Islet of Langerhans (tissue), 1 donor: ENCODE data around the gene TMEM248.
"Not testable (repeated sequence)": the region's sequence is repeated elsewhere in the genome, so short reads cannot be mapped to it uniquely, and the experiment has no call there.

Experiments used
- FAIRE-seq: peaks from one replicate; lab custom pipeline; 2011; peaks lifted over from hg19 to GRCh38; lab: Jason Lieb, UNC

TMEM248 gene

DNA sequence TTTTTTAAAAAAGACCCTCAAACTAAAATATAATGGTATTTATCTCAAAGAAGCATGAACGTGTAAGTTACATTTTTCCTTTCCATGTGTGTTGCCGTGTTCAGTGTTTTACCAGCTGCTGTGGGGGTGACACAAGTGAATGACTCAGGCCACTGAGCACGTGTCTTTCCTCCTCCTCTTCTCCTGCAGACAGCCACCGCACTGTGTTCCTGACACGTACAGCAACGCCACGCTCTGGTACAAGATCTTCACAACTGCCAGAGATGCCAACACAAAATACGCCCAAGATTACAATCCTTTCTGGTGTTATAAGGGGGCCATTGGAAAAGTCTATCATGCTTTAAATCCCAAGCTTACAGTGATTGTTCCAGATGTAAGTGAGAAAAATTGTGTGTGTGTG lies 29.7 kb downstream of the TMEM248 start:
- no peak for FAIRE-seq

DNA sequence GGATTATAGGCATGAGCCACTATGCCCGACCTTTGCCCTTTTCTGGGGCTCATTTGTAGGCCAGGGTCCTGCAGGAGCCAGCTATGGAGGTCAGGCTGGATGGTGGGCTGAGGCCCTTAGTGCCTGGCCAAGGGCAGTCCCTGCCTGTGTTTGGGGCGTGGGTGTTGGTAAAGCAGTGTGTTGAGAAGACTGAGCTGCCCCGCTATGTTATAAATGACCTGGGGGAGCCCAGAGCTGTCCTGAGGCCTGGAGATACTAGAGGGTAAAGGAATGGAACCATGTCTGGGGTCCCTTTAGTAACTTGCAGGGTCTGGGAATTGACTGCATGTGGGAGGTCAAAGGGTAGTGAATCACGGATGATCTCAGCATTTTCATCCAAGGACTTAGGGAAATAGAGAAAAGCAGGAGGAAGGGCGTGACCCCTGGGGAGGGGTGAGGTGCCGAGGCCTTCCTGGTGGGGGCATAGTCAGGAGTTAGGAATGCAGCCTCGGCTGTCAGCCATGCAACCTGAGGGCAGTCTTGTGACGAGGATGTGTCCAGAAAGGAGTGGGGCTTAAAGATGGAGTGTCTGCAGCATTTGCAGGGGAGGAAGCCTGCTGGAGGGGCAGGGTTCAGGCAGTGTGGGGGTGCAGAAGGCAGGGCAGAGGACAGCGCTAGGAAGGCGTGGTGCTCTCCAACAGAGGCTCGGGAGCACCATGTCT lies 31.5 kb downstream of the TMEM248 start:
- no peak for FAIRE-seq

DNA sequence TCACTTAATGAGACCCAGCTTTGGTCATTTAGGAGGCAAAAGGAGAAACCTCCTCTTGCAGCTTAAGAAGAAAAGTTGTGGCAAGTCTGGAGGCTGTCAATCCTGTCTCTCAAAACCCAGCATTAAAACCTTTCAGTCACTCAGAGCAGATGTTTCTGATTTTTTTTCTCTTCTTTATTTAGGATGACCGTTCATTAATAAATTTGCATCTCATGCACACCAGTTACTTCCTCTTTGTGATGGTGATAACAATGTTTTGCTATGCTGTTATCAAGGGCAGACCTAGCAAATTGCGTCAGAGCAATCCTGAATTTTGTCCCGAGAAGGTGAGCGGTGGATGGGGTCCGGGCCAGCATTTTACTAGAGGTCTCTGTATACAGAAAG lies 32.0 kb downstream of the TMEM248 start:
- FAIRE-seq = no peak

DNA sequence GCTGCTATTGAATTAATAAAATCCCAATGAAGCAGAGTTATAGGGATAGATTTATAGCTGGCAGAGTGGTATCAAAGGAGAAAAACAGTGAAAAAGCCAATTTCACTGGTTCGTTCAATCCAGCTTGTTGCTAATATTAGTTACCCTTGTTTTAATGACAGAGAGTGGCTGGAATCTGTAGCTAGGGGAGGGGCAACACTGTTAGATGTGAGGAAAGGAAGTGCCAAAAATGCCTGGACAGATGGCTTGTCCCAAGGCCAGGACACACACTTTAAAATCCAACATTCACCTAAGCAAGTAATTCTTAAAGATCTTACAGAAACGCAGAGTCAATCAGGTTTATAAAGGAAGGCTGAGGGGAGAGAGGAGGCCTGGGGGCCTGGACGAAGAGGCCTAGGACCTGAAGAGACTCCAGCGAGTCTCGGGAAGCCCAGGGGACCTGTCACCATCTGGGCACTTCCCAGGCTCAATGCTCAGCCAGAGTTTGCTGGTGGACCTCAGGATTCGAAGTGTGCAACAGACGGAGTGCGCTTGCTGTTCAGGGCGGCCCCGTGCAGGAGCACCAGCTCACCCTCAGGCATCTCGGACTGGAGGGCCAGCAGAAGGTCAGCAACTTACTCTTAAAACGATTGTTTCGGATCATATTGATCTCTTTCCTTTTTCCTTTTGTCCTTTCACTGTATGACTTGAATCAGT lies 36.7 kb downstream of the TMEM248 start:
- FAIRE-seq = no peak

DNA sequence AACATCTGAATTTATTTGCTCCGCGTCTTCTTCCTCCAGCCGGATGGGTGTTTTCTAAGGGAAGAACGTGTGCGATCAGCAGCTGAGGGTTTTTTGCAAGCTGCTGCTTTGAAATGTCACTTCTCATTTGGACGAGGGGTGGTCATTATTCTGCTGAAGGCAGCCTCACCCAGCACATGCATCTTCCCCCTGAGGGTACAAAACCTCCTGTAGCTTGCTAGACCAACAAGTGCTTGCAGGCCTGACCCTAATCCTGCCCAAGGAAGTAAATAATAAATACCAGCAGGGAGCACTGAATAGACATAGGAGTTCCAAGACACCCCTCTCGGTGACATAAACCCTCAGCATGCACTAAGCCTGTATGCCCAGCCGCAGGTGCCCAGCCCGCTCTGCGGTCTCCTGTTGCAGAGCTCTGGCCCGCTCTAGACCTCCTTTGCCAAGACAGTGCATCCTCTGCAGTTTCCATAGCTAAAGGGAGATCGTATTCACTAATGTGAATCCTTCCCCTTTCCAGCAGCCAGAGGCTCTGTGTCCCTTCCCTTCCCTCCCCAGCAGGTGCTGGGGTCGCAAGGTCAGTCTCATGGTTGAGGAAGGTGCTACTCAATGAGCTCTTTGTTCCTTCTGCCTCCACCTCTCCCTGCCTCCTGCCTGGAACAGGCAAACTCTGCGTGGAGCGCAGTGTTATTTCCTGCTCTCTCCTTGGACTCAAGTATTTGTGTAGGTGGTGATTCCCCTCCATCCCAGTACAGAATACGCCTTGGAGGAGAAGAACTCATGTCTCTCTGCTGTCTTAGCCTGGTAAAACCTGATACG lies 37.7 kb downstream of the TMEM248 start:
- FAIRE-seq = no peak

DNA sequence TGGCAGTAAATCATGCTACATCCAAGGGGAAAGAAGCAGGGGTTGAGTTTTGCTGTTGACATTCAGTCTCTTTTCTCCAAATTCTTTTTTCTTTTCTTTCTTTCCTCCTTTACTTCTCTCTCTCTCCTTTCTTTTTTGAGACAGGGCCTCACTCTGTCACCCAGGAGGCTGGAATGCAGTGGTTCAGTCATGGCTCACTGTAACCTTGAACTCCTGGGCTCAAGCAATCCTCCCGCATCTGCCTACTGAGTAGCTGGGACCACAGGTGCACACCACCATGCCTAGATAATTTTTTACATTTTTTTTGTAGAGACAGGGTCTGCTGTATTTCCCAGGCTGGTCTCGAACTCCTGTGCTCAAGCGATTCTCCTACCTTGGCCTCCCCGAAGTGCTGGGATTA lies 39.2 kb downstream of the TMEM248 start:
- FAIRE-seq = no peak

DNA sequence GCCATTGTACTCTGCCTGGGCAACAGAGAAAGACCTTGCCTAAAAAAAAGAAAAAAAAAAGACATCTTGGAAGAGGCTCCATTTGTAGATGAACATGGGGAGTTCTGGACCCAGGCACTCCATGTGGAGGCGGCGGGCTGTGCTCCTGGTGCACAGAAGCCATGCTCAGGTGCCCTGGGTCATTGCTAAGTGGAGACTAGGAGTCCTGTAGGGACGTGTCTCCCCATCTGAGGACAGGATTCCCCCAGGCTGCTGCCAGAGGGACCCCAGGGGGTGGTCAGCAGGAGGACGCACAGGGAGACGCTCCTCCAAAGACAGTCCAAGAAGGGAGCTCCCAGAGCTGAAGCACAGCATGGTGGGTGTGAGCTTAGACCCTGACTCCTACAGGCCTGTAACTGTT lies 40.1 kb downstream of the TMEM248 start:
- no peak for FAIRE-seq

DNA sequence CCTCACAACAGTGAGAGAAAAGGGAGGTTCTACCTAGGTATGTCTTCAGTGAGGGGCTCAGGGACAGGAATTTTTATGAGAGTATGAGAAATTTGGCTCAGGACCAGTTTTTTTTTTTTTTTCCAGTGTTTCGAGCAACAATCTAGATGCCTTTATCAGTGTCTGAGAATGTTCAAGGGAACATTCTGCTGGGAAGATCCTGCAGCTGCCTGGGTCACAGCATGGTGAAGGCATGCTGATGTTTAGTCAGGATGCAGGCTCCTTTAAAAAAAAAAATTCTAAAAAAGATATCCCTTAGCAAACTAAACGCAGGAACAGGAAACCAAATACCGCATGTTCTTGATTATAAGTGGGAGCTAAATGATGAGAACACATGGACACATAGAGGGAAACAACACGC lies 43.4 kb downstream of the TMEM248 start:
- no peak for FAIRE-seq

DNA sequence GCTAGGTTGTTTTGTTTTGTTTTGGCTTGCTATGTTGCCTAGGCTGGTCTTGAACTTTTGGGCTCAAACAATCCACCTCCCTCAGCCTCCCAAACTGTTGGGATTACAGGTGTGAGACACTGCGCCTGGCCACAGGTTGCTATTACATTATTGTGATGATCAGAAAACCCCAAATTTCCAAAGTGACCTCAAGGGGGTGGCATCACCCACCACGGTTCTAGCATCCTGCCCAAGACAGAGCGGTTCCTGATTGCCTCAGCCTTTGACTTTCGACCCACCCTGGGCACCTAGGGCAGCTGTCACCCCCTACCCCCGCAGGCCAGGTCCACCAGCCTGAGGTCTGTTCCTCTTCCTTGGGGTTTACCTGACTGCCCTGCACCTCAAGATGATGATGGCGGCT lies 46.0 kb downstream of the TMEM248 start:
- FAIRE-seq = no peak

DNA sequence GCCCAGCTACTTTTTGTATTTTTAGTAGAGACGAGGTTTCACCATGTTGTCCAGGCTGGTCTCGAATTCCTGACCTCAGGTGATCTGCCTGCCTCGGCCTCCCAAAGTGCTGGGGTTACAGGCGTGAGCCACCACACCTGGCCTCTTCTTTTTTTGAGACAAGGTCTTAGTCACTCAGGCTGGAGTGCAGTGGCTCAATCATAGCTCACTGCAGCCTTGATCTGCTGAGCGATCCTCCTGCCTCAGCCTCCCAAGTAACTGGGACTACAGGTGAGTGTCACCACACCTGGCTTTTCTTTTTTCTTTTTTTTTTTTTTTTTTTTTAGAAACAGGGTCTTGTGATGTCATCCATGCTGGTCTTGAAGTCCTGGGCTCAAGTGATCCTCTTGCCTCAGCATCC lies 48.0 kb downstream of the TMEM248 start:
- not testable (repeated sequence) for FAIRE-seq

DNA sequence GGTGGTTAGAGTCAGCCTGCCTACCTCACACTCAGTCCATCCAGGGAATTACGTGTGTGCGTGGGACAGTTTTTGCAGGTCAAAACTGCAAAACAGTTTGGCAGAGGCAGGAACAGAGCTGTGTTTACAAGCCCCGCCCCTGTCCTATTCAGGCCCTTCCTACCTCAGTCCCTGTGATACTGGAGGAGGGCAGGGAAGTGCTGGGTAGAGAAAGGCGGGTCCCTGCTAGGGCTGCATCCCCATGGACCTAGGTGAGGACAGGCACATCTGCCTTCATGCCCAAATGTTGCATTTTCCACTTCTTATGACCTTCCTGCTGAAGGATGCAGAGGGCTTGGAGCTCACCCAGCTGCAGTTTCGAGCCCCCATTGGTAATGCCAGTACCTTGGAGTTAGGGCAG lies 49.3 kb downstream of the TMEM248 start:
- no peak for FAIRE-seq

DNA sequence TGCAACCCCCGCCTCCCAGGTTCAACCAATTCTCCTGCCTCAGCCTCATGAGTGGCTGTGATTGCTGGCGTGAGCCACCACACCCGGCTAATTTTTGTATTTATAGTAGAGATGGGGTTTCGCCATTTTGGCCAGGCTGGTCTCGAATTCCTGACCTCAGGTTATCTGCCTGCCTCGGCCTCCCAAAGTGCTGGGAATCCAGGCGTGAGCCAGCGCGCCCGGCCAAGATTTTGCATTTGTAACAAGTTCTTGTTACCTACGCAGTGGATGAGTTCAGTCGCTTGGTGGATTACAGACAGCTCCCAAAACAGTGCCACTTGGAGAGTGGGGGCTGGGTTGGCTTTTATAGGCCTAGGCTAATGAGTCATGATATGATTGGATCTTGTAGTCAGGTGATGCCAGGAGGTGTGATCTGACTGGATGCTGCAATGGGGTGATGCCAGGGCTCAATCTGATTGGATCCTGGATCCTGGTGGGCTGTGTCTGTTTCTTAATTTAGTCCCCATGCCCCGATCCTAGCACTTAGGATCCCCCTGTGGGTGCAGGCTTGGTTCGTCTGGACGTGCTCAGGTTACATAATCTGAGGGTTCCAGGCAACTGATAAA lies 54.1 kb downstream of the TMEM248 start:
- no peak for FAIRE-seq

DNA sequence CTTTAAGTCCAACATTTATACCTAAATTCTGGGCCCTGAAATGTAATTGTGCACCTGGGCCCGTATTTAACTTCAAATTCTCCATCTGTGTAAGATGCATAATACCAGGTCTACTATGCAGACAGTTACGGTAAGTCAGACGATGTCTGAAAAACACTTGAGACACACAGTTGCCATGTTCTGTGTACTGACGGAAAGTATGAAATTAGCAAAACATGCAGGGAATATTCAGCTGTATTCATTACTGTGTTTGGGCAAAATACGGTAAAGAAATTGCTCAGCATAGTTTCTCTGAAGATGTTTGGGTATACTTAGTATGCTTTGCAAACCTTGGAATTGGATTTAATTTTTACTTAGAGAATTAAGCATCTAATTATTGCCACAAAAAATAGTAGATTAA lies 57.3 kb downstream of the TMEM248 start:
- not testable (repeated sequence) for FAIRE-seq

DNA sequence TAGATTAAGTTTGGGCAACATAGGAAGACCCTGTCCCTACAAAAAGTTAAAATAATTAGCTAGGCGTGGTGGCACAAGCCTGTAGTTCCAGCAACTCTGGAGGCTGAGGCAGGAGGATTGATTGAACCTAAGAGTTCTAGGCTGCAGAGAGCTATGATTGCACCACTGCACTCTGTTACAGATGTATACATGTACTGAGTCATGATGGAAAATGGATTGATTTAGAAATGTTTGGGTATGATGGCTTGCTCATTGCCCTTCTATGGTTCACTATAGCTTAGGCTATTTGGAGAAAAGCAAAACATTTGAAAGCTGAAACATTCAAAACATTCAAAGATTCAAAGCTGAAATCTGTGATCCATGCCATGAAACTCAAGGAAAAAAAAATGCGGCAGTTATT lies 58.0 kb downstream of the TMEM248 start:
- not testable (repeated sequence) for FAIRE-seq

DNA sequence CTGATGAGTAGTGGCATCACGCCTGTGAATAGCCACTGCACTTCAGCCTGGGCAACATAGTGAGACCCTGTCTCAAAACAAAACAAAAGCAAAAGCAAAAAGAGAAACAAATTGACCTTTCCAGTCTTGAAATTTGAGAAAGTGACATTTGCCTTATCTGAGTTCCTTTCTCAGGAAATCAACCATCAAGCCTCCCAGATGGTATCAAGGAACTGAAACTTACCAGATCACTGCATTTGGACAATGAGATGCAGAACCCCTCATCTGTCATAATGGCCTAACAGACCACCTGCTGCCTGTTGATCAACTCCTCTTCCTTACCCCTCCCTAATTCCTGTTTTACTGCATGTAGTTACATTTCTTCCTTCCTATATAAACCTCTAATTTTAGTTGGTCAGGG lies 59.3 kb downstream of the TMEM248 start:
- FAIRE-seq = not testable (repeated sequence)

DNA sequence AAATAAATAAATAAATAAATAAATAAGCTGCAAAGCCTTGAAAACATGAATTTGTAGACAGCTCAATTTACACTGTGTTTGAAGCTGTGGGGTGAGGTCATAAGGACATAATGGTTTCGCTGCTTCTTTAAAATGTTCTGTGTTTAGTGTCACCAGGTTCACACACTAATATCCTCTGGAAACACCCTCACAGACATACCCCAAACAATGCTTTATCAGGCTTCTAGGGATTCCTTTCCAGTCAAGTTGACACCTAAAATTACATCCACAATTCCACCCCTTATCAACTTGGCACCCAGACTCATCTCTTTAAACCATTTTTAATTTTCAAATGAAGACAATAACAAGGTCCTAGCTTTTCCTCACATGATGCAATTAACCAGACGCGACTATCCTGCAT lies 68.5 kb downstream of the TMEM248 start:
- FAIRE-seq = not testable (repeated sequence)

DNA sequence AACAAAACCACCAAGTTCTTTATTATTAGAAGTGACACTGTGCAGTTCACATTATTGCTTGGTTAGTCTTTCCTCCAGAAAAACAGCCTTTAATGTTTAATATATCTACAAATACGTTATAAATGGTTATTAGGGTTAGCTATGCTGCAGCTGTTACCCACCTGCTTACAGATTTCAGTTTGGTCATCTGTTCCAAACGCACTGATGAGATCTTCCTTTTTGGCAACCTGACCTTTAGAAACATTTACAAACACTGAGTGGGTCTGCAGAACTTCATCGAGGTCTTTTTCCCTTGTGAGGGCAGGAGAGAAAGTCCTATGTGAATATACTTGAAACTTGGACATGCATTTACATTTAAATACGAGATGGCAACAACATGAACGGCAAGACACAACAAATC lies 73.0 kb downstream of the TMEM248 start:
- FAIRE-seq = not testable (repeated sequence)

DNA sequence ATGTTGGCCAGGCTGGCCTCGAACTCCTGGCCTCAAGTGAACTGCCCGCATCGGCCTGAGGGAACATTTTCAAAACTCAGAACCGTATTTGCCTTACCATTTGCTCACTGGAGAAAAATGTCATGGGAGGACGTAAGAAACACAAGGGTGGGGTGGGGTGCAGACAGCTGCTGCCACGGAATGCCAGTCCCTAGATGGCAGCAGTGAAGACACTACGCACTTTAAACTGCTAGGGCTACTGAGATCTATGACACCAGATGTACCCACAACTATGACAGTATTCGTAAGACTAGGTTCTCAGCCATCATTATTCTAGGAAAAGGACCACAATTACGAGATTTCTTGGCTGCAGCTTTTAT lies 73.6 kb downstream of the TMEM248 start:
- FAIRE-seq = not testable (repeated sequence)

DNA sequence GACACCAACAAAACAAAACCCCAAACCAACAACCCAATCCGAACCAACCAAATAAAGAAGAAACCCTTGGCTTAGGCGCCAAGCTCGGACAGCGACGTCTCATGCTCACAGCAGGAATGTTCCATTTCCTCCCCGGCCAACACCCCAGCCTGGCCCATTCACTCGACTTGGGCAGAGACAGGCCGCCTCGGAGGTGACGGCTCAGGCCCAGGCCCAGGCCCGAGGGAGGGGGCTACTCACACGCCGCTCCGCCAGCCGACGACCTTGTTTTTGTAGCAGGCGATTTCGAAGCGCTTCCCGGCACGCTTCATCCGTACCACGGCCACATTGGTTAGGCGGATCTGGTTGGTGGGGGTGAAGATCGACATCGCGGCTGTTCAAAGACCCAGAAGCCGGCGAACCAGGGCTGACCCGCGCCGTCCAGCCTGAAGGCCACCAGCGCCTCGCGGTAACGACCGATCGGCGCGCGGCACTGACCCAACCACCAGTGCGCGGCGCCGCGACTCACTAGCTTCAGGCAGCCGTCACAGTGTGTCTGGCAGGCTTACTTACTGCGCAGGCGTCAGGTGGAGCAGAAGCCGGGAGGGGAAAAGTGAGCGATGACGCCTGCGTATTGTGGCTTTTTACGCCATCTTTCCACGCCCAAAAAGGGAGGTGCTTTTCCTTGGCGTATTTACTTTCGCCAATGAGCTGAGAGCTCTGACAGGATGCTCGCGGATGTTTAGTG lies 74.2 kb downstream of the TMEM248 start, which contains the start of gene SBDS:
SBDS (minus strand) TSS at position 537 of the 727 bp plus-strand sequence; CDS start at position 368, 169 bp downstream.
- peak; percentile 97 for FAIRE-seq

DNA sequence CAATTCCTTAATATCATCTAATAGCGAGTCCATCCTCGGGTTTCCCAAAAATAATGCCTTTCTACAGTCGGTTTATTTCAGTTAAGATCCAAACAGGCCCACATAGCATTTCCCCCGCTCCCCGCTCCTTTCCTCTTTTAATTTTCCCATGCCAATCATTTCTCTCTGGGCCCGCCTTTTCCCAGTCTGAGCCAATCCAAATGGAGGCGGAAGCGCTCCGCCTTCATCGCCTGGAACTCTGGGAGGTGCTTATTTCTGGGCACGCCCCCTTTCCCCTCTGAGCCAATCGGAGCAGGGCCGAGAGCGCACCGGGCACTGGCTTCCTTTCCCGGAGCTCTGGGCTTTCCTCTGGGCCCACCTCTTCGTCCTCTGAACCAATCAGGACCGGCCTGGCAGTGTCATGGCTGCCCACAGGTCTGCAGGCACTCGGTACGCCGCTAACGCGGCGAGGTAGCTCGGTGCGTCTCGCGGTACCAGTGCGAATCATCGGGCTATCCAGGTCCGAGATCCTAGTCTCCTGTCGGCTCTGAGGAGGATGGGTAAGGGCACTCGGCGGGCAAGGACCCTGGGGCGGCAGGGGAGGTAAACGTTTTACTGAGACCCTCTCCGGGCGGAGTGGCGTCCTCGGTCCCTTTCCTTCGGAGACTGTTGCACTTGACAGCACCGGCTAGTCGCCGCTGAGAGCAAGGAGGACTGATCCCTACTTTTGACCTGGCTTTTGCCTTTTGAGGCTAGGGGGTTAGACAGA lies 75.6 kb downstream of the TMEM248 start, which contains the start of gene TYW1:
TYW1 (plus strand) TSS at position 390 of the 748 bp plus-strand sequence; CDS start at position 536, 146 bp downstream.
- FAIRE-seq = peak; percentile 47

DNA sequence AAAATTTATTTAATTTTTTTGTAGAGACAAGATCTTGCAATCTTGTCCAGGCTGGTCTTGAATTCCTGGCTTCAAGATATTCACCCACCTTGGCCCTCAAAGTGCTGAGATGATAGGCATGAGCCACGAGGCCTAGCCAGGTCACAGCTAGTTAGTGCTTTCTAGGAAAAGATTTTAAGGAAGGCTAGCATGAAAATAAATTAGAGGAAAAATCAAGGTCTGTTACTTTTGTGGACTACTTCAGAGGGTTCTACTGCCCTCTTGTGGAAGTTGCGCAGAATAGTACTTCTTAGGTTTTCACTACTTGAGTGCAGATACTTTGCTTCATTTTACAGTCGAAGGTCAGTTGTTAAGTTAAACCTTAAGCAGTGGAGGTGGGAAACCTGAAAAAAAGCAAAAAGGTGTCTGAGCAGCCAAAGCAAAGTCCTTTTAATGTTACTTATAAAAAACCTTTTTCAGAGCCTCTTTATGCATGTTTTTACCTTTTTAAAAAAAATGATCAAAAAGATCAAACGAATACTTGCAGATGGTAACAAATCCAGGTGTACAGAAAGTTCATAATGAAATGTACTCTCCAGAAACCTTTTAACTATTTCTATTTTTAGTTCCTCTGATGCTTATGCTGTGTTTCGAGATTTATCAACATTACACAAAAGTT lies 79.7 kb downstream of the TMEM248 start:
- peak; percentile 100 for FAIRE-seq
